OCI-LY1 (cell line): Measurements from ENCODE around the gene RAPGEF5.

ENCODE experiments used
- H2AFZ ChIP-seq: fragments of 200-600 bp; sonication (generic), shearing (Covaris generic); 2 replicates; pipeline ENCODE4 v1.6.0; 2014; ENCODE audit warnings: antibody characterized with exemption, mild to moderate bottlenecking, low read length
- H3F3A ChIP-seq: fragments of 200-600 bp; sonication (generic), shearing (Covaris generic); 2 replicates; pipeline ENCODE4 v1.6.0; 2014; ENCODE audit warnings: mild to moderate bottlenecking, antibody characterized with exemption, low read length, moderate library complexity; ENCODE audit not compliant: insufficient read depth
- H3K27ac ChIP-seq: fragments of 200-600 bp; sonication (generic); 2 replicates; pipeline ENCODE4 v1.5.1; 2014; ENCODE audit warnings: low read length, mixed run types, mild to moderate bottlenecking, low read depth; ENCODE audit not compliant: poor library complexity, severe bottlenecking
- H3K27me3 ChIP-seq: fragments of 200-600 bp; sonication (generic); 2 replicates; pipeline ENCODE4 v1.6.0; 2014; ENCODE audit warnings: antibody characterized with exemption, mild to moderate bottlenecking, low read length, moderate library complexity; ENCODE audit not compliant: insufficient read depth
- H3K36me3 ChIP-seq: fragments of 200-600 bp; sonication (generic); 2 replicates; pipeline ENCODE4 v1.6.1; 2014; ENCODE audit warnings: mild to moderate bottlenecking, antibody characterized with exemption, low read length, moderate library complexity, mixed read lengths; ENCODE audit not compliant: insufficient read depth
- H3K4me1 ChIP-seq: fragments of 200-600 bp; sonication (generic); 2 replicates; pipeline ENCODE4 v1.5.1; 2014; ENCODE audit warnings: mild to moderate bottlenecking, low read length, moderate library complexity; ENCODE audit not compliant: insufficient read depth, severe bottlenecking
- H3K4me2 ChIP-seq: fragments of 200-600 bp; sonication (generic), shearing (Covaris generic); 2 replicates; pipeline ENCODE4 v1.6.1; 2014; ENCODE audit warnings: low read length
- H3K4me3 ChIP-seq: fragments of 200-600 bp; sonication (generic); 2 replicates; pipeline ENCODE4 v1.5.1; 2014; ENCODE audit warnings: low read length, low read depth, mild to moderate bottlenecking, mixed read lengths; ENCODE audit not compliant: poor library complexity, severe bottlenecking
- H3K79me2 ChIP-seq: fragments of 200-600 bp; shearing (Covaris generic); 2 replicates; pipeline ENCODE4 v1.6.1; 2016; ENCODE audit warnings: mixed run types, low read length, mixed read lengths; ENCODE audit not compliant: insufficient read depth
- H3K9ac ChIP-seq: fragments of 200-600 bp; sonication (generic), shearing (Covaris generic); 2 replicates; pipeline ENCODE4 v1.6.1; 2014; ENCODE audit warnings: mild to moderate bottlenecking, low read length, mixed read lengths
- H3K9me2 ChIP-seq: fragments of 200-600 bp; sonication (generic), shearing (Covaris generic); 2 replicates; pipeline ENCODE4 v1.6.1; 2014; ENCODE audit warnings: low read depth, mild to moderate bottlenecking, low read length, mixed read lengths
- H3K9me3 ChIP-seq: fragments of 200-600 bp; shearing (Covaris generic); 2 replicates; pipeline ENCODE4 v1.6.1; 2014; ENCODE audit warnings: low read length, mixed read lengths
- H4K20me1 ChIP-seq: fragments of 200-600 bp; sonication (generic), shearing (Covaris generic); 2 replicates; pipeline ENCODE4 v1.6.0; 2016; ENCODE audit warnings: mild to moderate bottlenecking, low read length; ENCODE audit not compliant: insufficient read depth
- CTCF ChIP-seq: fragments of 200-600 bp; sonication (generic), shearing (Covaris generic); IDR thresholded peaks from 2 replicates; pipeline ENCODE4 v1.5.1; 2017; ENCODE audit warnings: mild to moderate bottlenecking, antibody characterized with exemption, low read length, moderate library complexity, mixed read lengths
- EZH2 ChIP-seq: fragments of 200-600 bp; sonication (generic), shearing (Covaris generic); IDR thresholded peaks from 2 replicates; pipeline ENCODE4 v1.8.0; 2017; ENCODE audit warnings: borderline replicate concordance, mixed run types, mild to moderate bottlenecking, antibody characterized with exemption, low read length, moderate library complexity, mixed read lengths

The RAPGEF5 gene

GRCh38 chr7:22277375-22277774 is 79.6 kb downstream of the RAPGEF5 start:
- no peak overlapping the region for H3K9ac ChIP-seq
- TF ChIP-seq EZH2: no peak
- TF ChIP-seq CTCF: no peak
- no peaks in the 10 kb centered on the region for H3K9me3 ChIP-seq
- no peaks in the 10 kb centered on the region for H3F3A ChIP-seq
- no peak overlapping the region for H3K27ac ChIP-seq
- H3K36me3 ChIP-seq: peaks cover 40% of the 10 kb centered on the region
- H3K79me2 ChIP-seq: no peaks in the 10 kb centered on the region
- H3K4me2 ChIP-seq: no peak overlapping the region
- no peaks in the 10 kb centered on the region for H3K9me2 ChIP-seq
- no peak overlapping the region for H2AFZ ChIP-seq
- H4K20me1 ChIP-seq: no peaks in the 10 kb centered on the region
- no peaks in the 10 kb centered on the region for H3K27me3 ChIP-seq
- no peak overlapping the region for H3K4me3 ChIP-seq
- H3K4me1 ChIP-seq: no peaks in the 10 kb centered on the region

- no peaks in the 10 kb centered on the region for H3K4me1 ChIP-seq
- no peak overlapping the region for H3K4me2 ChIP-seq
- no peaks in the 10 kb centered on the region for H3F3A ChIP-seq
- no peak overlapping the region for H3K9ac ChIP-seq
- H3K79me2 ChIP-seq: no peaks in the 10 kb centered on the region
- H2AFZ ChIP-seq: no peak overlapping the region
- no peaks in the 10 kb centered on the region for H3K9me3 ChIP-seq
- no peaks in the 10 kb centered on the region for H3K9me2 ChIP-seq
- no peaks in the 10 kb centered on the region for H3K27me3 ChIP-seq
- H3K27ac ChIP-seq: no peak overlapping the region
- H4K20me1 ChIP-seq: no peaks in the 10 kb centered on the region
- H3K4me3 ChIP-seq: no peak overlapping the region
- peaks cover 34% of the 10 kb centered on the region for H3K36me3 ChIP-seq
- TF ChIP-seq CTCF (no peak), EZH2 (no peak)
Observed at GRCh38 chr7:22275661-22276060, 81.3 kb downstream of the RAPGEF5 start.

- TF ChIP-seq CTCF (no peak), EZH2 (no peak)
- Histone ChIP-seq H3K79me2 (no peaks in the 10 kb centered on the region), H3K4me2 (no peak overlapping the region)
Observed at GRCh38 chr7:22271311-22271710, 85.6 kb downstream of the RAPGEF5 start.

More at GRCh38 chr7:22271311-22271710, 85.6 kb downstream of the RAPGEF5 start:
- H3K27ac ChIP-seq: no peak overlapping the region
- no peaks in the 10 kb centered on the region for H3K27me3 ChIP-seq
- no peak overlapping the region for H2AFZ ChIP-seq
- H3K36me3 ChIP-seq: peaks cover 14% of the 10 kb centered on the region
- peaks cover 10% of the 10 kb centered on the region for H3K4me1 ChIP-seq
- H3K9me3 ChIP-seq: no peaks in the 10 kb centered on the region
- no peak overlapping the region for H3K9ac ChIP-seq
- no peak overlapping the region for H3K4me3 ChIP-seq
- H3K9me2 ChIP-seq: no peaks in the 10 kb centered on the region
- H3F3A ChIP-seq: no peaks in the 10 kb centered on the region
- no peaks in the 10 kb centered on the region for H4K20me1 ChIP-seq
